HG02623 (cell line): ENCODE data around the gene HDAC4.
"Not testable (repeated sequence)": the region's sequence is repeated elsewhere in the genome, so short reads cannot be mapped to it uniquely, and the experiment has no call there.

Experiments
- ATAC-seq: cut with Tn5 transposase; IDR thresholded peaks from one replicate; pipeline ENCODE4 v1.9.1; 2021; ENCODE audit warnings: moderate library complexity; ENCODE audit not compliant: unreplicated experiment

Gene HDAC4

DNA sequence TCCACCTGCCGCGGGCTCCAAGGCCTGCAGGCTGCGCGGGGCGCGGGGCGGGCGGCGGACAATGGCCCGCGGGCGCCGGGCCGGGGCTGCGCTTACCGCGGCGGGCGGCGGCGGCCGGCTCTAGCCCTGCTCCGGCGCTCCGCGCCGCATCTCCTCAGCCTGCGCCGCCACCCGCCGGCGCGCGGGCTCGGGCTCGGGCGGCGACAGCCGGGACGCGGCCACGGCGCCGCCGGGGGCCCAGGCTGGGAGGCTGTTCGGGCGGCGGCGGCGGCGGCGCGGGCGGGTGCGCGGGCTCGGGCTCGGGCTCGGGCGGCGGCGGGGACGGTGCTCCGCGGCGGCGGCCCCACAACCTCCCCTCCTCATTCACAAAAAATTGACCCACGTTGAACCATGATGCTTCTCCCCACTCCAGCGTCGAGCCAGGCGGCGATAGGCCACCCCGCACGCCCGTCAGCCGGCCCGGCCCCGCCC lies at the start of gene HDAC4:
HDAC4 (minus strand) TSS at position 425 of the 471 bp plus-strand sequence. CDS start 48,321 bp downstream, outside the sequence.
- no peak for ATAC-seq

DNA sequence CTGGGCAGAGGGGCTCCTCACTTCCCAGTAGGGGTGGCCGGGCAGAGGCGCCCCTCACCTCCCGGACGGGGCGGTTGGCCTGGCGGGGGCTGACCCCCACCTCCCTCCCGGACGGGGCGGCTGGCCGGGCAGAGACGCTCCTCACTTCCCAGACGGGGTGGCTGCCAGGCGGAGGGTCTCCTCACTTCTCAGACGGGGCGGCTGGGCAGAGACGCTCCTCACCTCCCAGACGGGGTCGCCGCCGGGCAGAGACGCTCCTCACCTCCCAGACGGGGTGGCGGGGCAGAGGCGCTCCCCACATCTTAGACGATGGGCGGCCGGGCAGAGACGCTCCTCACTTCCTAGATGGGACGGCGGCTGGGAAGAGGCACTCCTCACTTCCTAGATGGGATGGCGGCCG lies 48.6 kb upstream of the HDAC4 start:
- ATAC-seq: not testable (repeated sequence)

DNA sequence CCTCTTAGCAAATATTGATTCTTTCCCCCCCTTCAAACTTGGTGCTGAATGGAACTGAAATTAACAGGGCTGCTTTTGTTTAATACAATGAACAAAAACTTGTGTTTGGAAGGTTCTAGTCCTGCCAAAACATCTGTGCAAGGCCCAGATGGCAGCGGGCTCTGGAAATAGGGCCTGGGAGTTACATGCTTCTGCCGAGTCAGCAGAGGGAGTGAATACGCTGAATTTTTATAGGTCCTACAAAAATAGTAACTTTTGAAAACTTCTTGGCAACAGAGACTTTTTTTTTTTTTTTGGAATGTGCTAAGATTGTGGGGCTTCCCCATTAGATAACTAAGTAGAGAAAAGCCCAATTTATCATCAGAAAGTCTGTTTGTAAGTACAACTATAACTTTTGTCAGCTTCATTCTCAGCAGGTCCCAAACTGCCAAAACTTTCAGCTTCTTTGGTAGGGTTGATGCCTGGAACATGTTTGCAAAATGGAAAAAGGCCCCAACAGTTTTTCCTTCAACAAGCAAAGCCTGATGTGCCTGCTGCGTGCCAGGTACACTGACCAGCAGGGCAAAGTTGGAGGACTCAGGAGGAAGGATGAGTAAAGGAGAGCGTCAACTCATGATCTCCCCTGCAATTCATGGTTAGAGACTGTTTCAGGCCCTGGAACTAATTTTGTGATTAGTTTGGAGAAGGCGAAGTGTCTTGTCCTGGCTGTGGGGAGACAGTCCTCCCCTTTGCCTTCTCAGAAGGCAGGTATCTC lies 45.1 kb upstream of the HDAC4 start:
- no peak for ATAC-seq

DNA sequence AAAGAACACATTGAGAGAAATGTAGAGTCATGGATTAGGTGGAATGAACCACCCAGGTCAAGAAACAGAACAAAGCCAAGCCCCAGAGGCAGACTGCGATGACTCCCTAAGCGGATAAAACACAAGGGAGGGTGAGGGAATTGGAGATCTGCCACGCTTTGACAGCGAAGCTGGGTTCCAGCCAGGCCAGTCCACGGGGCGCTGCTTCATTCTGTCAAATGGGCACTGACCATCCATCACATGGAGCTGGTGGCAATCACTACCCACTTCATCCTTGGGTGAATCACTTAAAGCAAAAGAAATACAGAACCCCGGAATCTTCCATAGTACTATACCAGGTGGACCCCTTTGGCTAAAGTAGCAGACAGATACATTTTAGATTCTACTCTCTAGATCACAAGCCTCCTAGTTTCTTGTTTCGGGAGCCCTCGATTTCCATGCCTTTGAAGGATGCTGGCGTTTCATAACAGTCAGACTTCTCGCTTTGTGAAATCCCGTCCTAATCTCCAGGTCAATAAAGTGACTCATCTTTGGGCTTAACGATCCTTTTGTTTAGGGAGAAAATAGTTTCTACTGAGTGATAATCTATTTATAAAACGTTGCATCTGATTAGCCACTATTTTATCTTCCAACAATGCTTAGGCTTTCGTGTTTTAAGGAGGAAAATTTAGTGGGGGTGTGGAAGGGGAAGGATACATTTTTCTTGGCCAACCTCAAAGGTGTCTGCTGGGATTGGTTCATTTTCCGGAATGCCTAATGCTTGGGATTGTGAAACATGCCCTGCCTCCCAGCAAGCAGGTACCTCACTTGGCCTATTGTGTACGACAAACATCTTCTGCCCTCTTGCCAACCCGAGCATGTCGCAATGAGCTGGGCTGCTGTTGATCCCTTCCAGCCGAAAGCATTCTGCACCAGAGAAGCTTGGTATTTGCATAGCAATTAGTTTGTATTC lies 44.1 kb upstream of the HDAC4 start:
- no peak for ATAC-seq

DNA sequence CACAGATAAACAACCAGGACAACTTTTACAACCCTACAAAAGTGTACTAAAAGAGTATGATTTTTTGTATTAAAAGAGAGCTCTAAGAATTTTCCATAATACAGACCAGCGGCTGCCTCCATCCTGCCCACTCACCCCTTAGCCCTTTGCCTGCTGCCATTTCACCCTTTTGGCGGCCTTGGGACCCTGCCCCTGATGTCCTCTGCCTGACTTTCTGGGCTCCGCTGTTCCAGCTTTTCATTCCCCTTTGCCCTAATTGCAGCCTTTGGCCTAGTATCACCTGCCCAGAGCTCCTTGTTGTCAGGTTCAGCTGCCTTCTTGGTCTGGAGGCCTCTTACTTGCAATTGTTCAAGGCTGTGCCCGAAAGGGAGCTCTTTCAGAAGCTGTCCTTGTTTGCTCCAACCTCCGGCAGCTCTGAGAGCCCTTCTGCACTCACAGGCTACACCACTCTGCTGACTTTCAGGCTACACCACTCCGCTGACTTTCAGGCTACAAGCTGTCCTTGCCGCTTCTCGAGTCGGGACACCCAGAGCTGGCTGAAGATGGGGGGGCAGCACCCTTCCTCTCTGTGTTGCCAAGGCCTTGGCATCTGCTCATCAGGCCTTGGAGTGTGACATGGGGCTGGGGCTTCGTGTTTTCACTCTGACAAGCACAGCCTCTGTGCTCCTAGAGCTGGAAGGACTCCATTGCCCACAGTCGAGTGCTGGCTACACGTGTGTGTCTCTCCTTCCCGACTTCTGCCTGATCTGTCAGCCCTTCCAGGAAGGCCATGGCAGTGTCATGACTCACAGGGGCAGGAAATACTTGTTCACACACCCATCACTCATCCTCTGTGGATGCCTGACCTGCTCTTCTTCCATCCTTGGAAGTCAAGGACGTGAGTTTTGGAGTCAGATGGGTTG lies 43.1 kb upstream of the HDAC4 start:
- no peak for ATAC-seq

DNA sequence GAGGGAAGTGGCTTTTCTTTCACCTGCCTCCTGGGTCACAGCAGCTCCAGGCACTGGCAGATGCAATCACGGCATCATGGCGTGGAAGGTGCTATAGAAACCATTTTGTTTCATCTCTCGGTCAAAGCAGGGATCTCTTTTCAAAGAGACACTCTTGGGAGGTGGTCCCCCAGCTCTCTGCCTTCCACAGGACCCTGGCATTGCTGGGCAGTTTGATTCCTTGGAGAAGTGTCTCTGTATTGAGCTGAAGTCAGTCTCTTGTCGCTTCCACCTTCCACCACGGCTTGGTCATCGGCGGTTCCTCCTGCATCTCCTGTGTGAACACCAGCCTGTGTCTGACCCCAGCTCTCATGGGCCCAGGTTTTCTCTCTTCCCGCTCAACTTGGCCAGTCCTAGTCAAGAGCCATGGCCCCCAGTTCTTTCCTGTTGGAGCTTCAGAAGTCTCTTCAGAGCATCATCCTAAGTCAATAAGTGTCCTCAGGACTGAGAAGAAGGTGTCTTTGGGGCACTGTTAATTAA lies 42.3 kb upstream of the HDAC4 start:
- ATAC-seq: no peak

DNA sequence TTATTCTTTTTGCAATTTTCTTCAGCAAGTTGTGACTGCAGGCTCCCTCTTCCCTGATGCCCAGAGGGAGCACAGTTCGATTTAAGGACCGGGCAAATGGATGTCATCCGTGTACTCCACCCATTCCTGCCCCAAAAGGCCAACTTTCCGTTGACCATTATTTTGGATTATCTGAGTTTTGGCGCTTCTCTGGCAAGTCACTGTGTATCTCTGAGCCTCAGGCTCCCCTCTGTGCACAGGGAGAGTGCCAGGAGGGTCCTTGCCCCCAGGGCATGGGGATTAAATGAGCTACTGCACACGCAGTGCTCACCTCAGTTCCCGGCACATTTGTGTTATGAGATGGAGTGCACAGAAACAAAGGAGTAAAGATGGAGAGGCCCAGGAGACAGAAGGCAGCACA lies 41.4 kb upstream of the HDAC4 start:
- no peak for ATAC-seq

DNA sequence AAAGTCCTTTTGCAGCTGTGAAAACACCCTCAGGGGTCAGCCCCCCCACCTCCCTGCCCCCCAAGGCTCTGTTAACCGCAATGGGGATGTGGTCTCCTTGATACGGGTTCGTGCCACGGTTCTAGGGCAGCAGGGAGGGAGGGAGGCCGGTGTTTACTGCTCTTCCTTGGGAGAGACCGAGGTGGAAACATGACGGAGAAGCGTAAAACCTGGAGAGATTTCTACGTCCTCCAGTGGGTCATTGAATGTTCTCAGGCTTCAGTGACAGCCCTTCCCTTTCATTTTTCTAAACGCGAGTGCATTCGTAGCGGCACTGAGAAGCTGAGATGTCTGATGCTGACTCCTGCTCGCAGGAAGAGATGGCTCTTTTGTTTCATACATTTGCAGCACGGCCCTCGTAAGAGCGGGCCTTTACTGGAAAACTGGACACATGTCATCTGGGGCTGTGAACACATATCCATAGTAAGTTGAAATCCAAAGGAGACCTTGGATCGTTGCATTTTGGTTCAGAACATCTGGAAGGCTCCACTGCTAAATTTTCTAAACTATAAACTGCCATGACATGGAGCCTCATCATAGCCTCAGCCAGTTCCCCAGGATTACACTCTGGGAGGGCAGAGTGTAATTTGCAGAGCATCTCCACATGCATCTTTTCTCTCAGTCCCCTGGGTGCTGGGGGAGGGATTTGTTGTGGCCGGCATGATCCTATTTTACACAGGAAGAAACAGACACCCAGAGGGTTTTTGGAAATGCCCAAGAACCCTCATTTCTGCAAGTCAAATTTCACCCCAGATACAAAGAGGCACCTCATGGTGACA lies 40.6 kb upstream of the HDAC4 start:
- ATAC-seq: no peak

DNA sequence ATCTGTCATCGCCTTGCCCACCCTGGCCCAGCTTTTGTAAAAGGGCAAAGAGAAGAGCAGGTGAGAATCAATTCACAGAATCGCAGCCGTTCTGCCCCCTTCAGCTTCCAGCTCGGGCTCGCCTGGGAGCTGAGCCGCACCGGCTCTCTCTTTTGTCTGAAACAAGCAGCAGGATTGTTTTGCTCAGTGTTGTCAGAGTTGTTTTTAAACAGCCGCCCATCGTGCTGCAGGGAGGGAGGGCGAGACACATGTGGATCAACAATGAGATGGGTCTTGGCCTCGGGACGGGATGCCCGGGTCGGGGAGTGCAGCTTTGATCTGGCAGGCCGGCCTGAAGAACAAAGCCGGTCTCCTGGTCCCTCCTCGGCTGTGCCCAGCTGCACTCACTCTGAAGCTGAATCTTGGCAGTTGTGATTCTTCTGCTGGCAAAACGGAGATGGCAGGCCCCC lies 39.7 kb upstream of the HDAC4 start:
- no peak for ATAC-seq

DNA sequence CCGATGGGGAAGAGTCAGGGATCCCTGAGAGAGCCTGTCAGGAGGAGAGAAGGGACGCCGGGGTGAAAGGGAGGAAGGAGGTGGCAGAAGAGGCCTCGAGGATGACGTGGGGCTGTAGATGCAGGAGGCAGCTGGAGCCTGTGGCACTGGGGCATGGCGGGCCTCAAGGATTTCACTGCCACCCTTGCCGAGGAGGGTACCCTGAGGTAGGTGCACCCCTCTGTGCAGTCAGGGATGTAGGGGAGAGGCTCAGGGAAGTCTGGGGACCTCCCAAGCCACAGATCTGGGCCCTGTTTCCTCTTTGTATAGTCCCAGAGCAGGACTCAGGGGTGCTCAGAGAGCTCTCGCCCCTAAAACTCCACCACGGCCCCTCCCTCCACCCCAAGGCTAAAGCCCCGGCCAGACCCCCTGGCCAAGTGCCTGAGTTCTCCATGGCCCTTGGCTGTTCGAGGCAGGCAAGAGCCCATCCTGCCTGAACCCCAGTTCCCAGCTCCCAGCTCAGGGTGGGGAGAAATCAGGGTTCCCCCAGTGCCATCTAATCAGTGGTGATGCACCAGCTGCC lies 39.0 kb upstream of the HDAC4 start:
- ATAC-seq: no peak

DNA sequence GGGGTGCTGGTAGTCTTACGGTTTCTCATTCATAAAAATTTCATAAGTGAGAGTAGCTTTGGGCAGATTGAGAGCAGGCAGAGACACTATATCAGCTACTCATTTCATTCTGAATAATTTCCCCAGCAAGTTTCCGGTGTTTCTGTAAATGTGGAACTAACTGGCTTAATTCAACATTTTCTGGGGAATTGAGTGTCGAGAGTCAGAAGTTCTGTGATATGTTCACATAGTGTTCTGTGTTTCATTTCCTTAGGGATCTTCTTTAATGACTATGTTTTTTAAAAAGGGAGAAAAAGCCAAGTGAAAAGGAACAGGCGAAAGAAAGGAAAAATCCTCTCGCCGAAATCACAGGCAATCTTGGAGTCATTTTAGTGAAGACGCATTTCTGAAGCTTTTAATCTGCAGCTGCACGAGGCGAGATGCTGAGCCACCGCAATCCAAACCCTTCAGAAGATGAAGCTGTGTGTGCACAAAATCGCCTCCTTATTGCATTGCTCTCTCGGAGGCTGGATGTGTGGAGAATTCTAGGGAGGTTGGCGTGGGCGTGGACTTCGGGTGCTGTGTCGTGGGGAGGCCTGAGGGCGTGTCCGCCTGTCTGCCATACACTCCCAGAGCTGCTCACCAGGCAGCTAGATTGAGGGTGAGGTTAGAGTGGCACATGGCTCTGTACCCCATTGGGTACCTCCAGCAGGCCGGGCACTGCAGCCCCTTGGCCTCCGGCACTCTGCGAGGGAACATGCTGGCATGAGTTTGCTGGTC lies 38.4 kb upstream of the HDAC4 start:
- no peak for ATAC-seq

DNA sequence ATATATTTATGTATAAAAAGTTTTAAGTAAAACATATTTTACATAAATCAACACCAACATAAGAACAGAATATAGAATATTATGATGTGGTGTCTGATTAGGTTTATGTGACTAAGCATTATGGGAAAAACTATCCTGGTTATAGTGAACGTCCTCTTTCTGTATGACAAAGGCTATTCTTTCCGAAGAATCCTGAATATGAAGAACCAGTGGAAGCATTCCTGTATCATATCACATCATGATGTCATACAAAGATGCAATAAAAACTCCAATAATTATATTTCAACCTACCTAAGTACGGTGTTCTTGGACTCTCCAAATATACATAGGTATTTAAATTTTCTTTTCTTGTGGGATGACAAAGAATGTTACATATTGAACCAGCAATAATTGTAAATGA lies 37.5 kb upstream of the HDAC4 start:
- no peak for ATAC-seq

DNA sequence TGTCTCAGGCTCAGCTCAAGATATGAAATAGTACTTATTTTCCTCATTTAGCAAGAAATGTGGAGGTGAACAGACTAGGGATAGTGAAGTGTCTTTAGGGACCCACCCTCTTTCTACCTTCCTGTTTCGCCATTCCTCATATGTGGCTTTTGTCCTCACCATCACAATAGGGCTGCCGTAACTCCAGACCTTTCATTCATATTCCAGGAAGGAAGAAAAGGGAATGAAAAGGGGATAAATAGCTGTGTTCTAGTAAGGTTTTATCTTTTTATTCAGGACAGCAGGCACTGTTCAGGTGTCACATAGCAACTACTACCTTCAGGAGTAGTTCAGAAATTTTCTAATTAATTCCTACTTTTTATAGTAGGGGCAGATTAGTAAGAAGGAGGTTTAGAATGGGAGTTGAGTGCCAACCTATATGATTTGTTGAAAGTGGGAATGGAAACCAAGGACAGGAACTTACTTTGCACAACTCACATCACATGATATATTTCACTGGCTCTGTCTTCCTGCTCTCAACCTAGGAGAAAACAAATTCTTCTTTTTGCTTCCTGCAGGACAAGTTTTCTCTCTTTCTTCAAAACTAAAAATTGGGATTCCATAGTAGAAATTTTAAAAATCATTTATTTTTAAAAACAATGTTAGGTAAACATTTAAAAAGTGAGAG lies 36.0 kb upstream of the HDAC4 start:
- ATAC-seq: no peak

DNA sequence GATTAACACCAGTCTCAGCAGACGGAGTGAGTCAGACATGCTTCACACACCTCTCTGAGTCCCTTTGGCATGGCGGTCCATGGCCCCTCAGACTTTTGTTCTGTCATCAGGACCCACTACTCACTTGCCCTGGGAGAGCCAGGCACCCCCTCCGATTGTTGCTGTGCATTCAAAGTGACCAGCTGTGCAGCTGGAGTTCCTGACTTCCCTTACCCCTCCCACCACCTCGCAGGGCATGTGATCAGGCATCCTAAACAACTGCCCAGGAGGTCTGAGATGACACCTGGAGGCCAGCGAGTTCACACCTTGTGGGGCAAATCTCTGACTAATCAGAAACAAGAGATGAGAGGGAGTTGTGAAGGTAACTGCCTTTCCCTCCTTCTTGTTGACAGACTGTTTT lies 35.3 kb upstream of the HDAC4 start:
- ATAC-seq: no peak

DNA sequence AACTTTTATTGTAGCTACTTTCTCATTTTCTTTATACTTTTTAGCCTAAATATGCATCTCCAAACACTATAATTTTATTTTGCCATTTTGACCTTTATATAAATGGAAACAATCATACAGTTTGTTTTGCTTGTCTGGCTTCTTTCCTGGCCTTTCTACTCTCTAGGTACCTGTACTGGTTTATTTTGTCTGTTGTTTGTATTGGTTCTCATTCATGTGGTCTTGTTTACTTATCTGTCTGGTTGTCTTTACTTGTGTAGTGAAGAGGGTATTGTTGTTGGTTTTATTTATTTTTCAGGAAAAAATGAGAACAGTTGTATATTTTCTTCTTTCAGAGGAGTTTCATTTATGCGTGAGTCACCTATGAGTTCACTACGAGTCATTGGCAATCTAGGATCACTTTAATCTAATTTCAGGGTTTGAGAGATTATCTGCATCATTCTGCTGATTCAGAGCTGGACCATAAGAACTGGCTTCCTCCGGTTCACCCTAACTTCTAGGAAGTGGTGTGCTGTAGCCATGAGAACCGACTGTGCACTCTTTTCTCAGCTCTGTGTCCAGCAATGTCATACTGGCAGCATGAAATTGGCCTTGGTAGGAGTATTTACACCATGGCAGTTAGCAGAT lies 33.1 kb upstream of the HDAC4 start:
- no peak for ATAC-seq

DNA sequence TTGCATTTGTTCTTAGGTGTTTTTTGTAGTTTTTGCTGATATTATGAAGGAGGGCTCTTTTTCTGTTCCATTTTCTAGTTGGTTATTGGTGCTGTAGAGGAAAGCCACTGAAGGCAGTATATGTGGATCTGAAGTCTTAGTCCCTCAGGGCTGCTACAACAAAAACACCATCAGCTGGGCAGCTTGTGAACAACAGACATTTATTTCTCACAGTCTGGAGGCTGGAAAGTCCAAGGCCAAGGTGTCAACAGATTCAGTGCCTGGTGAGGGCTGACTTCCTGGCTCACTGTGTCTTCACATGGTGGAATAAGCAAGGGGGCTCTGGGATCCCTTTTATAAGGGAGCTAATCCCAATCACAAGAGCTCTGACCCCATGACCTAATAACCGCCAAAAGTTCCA lies 31.4 kb upstream of the HDAC4 start:
- no peak for ATAC-seq

DNA sequence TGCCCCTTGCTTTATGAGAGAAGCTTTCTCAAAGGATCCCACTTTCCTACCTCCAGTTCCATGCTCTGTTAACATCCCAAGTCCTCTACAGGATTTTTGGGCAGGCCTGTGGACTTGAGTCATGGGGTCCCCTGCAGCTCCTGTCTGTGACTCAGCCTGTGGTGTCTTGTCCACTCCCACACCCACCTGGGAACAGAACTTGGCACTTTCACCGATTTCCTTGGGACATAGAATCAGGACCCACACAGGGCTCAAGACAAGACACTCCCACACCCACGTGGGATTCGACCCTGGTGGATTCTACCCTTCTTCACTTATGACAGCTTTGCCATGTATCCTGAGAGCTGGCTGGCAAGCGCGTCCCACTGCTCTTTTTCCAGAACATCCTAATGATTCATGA lies 30.7 kb upstream of the HDAC4 start:
- no peak for ATAC-seq
